ACC112 (cell line): Measurements from ENCODE around the gene ERRFI1.

Experiments used
- H2AFZ ChIP-seq: fragments of 200-600 bp; sonication (generic); one replicate; pipeline ENCODE4 v1.6.0; 2017; ENCODE audit warnings: antibody characterized with exemption, low read length; ENCODE audit not compliant: unreplicated experiment
- H3K27ac ChIP-seq: fragments of 200-600 bp; sonication (generic); 2 replicates; pipeline ENCODE4 v1.5.1; 2014; ENCODE audit warnings: low read depth, mild to moderate bottlenecking, antibody characterized with exemption, low read length, moderate library complexity
- H3K27me3 ChIP-seq: fragments of 200-600 bp; sonication (generic); 2 replicates; pipeline ENCODE4 v1.6.1; 2014; ENCODE audit warnings: mild to moderate bottlenecking, antibody characterized with exemption, low read length, moderate library complexity, mixed read lengths; ENCODE audit not compliant: insufficient read depth
- H3K36me3 ChIP-seq: fragments of 200-600 bp; sonication (generic); 2 replicates; pipeline ENCODE4 v1.6.1; 2016; ENCODE audit warnings: mild to moderate bottlenecking, antibody characterized with exemption, low read length, moderate library complexity, mixed read lengths; ENCODE audit not compliant: insufficient read depth
- H3K4me1 ChIP-seq: fragments of 200-600 bp; sonication (generic); one replicate; pipeline ENCODE4 v1.6.1; 2016; ENCODE audit warnings: low read length, mixed read lengths; ENCODE audit not compliant: insufficient read depth, unreplicated experiment, control insufficient read depth
- H3K4me3 ChIP-seq: fragments of 200-600 bp; sonication (generic); 2 replicates; pipeline ENCODE4 v1.5.1; 2014; ENCODE audit warnings: mild to moderate bottlenecking, low read depth, low read length
- H3K79me2 ChIP-seq: fragments of 200-600 bp; sonication (generic); one replicate; pipeline ENCODE4 v1.6.0; 2016; ENCODE audit warnings: low read length; ENCODE audit not compliant: control insufficient read depth, unreplicated experiment, insufficient read depth

ERRFI1 gene

GRCh38 chr1:8042134-8042533 is 16.0 kb upstream of the ERRFI1 start:
- H3K27ac ChIP-seq, result no peak overlapping the region
- no peaks in the 10 kb centered on the region for H3K36me3 ChIP-seq
- H3K79me2 ChIP-seq, result no peaks in the 10 kb centered on the region
- H3K4me3 ChIP-seq, result no peak overlapping the region
- no peaks in the 10 kb centered on the region for H3K27me3 ChIP-seq
- peaks cover 23% of the 10 kb centered on the region for H3K4me1 ChIP-seq
- H2AFZ ChIP-seq, result no peak overlapping the region

GRCh38 chr1:8040586-8040985 is 14.5 kb upstream of the ERRFI1 start:
- no peaks in the 10 kb centered on the region for H3K79me2 ChIP-seq
- no peaks in the 10 kb centered on the region for H3K36me3 ChIP-seq
- H3K27me3 ChIP-seq, result no peaks in the 10 kb centered on the region
- H3K4me3 ChIP-seq, result no peak overlapping the region
- H2AFZ ChIP-seq, result no peak overlapping the region
- peaks cover 11% of the 10 kb centered on the region for H3K4me1 ChIP-seq
- peak overlapping the region; percentile 84 for H3K27ac ChIP-seq

GRCh38 chr1:8039071-8039470 is 13.0 kb upstream of the ERRFI1 start:
- H3K4me1 ChIP-seq, result peaks cover 11% of the 10 kb centered on the region
- no peaks in the 10 kb centered on the region for H3K27me3 ChIP-seq
- no peak overlapping the region for H3K27ac ChIP-seq
- no peak overlapping the region for H2AFZ ChIP-seq
- H3K4me3 ChIP-seq, result no peak overlapping the region
- no peaks in the 10 kb centered on the region for H3K36me3 ChIP-seq
- no peaks in the 10 kb centered on the region for H3K79me2 ChIP-seq

- Histone ChIP-seq H3K4me1 (peaks cover 6% of the 10 kb centered on the region), H3K36me3 (no peaks in the 10 kb centered on the region), H3K4me3 (no peak overlapping the region), H3K79me2 (no peaks in the 10 kb centered on the region), H2AFZ (no peak overlapping the region), H3K27ac (no peak overlapping the region), H3K27me3 (no peaks in the 10 kb centered on the region)
Observed at GRCh38 chr1:8035289-8035688, 9.2 kb upstream of the ERRFI1 start.

GRCh38 chr1:8033322-8033721 is 7.2 kb upstream of the ERRFI1 start:
- Histone ChIP-seq H2AFZ (no peak overlapping the region), H3K4me1 (peaks cover 12% of the 10 kb centered on the region), H3K36me3 (no peaks in the 10 kb centered on the region), H3K4me3 (no peak overlapping the region), H3K27ac (no peak overlapping the region), H3K79me2 (no peaks in the 10 kb centered on the region), H3K27me3 (no peaks in the 10 kb centered on the region)

- Histone ChIP-seq H3K4me3 (no peak overlapping the region), H3K4me1 (peaks cover 21% of the 10 kb centered on the region), H3K27ac (no peak overlapping the region), H3K36me3 (no peaks in the 10 kb centered on the region), H3K79me2 (no peaks in the 10 kb centered on the region), H3K27me3 (no peaks in the 10 kb centered on the region), H2AFZ (no peak overlapping the region)
Observed at GRCh38 chr1:8032366-8032910, 6.3 kb upstream of the ERRFI1 start.

- peaks cover 21% of the 10 kb centered on the region for H3K4me1 ChIP-seq
- H3K27ac ChIP-seq, result no peak overlapping the region; the same call in 1 of the 2 replicates
- H3K27me3 ChIP-seq, result no peaks in the 10 kb centered on the region
- H2AFZ ChIP-seq, result no peak overlapping the region
- peaks cover 5% of the 10 kb centered on the region for H3K79me2 ChIP-seq
- no peaks in the 10 kb centered on the region for H3K36me3 ChIP-seq
- no peak overlapping the region for H3K4me3 ChIP-seq
Observed at GRCh38 chr1:8031176-8031785, 5.2 kb upstream of the ERRFI1 start.

- Histone ChIP-seq H3K79me2 (peaks cover 30% of the 10 kb centered on the region), H3K36me3 (peaks cover 10% of the 10 kb centered on the region), H3K27me3 (no peaks in the 10 kb centered on the region), H3K4me1 (peaks cover 31% of the 10 kb centered on the region), H3K4me3 (peak overlapping the region; percentile 82), H2AFZ (no peak overlapping the region), H3K27ac (peak overlapping the region; percentile 97)
Observed at GRCh38 chr1:8028571-8028910, 2.4 kb upstream of the ERRFI1 start.

- H2AFZ ChIP-seq, result peak overlapping the region; percentile 10
- H3K36me3 ChIP-seq, result peaks cover 12% of the 10 kb centered on the region
- H3K79me2 ChIP-seq, result peaks cover 36% of the 10 kb centered on the region
- H3K4me3 ChIP-seq, result peak overlapping the region; percentile 82
- peaks cover 36% of the 10 kb centered on the region for H3K4me1 ChIP-seq
- H3K27me3 ChIP-seq, result no peaks in the 10 kb centered on the region
- peak overlapping the region; percentile 97 for H3K27ac ChIP-seq
Observed at GRCh38 chr1:8027748-8028570, 1.9 kb upstream of the ERRFI1 start.

- peak overlapping the region; percentile 82 for H3K4me3 ChIP-seq
Observed at GRCh38 chr1:8026976-8027747, 1.1 kb upstream of the ERRFI1 start.

More at GRCh38 chr1:8026976-8027747, 1.1 kb upstream of the ERRFI1 start:
- H3K27ac ChIP-seq, result peak overlapping the region; percentile 97
- peaks cover 12% of the 10 kb centered on the region for H3K36me3 ChIP-seq
- H3K4me1 ChIP-seq, result peaks cover 41% of the 10 kb centered on the region
- no peak overlapping the region for H2AFZ ChIP-seq
- H3K27me3 ChIP-seq, result no peaks in the 10 kb centered on the region
- H3K79me2 ChIP-seq, result peaks cover 44% of the 10 kb centered on the region
